K562 (cell line): Measurements from ENCODE around the gene FIGLA. TPM values are rescaled to one million over a fixed set of nuclear protein-coding genes. Genes with fewer than 3 reads are reported as not detected.

Experiments used
- ARID1B ChIP-seq: fragments of 450-650 bp; IDR thresholded peaks from 2 replicates; pipeline ENCODE4 v1.6.1; 2016; ENCODE audit warnings: antibody characterized with exemption, mild to moderate bottlenecking, inconsistent platforms
- BMI1 ChIP-seq: fragments of 150-350 bp; IDR thresholded peaks from 2 replicates; pipeline ENCODE4 v1.6.1; 2014; ENCODE audit warnings: low read length
- BRD9 ChIP-seq: fragments of 450-650 bp; IDR thresholded peaks from 2 replicates; pipeline ENCODE4 v1.6.1; 2018; ENCODE audit warnings: low read depth; ENCODE audit not compliant: partially characterized antibody
- CBX3 ChIP-seq, 2 experiments: IDR thresholded peaks; 1 replicate in 1 of 2; 2 replicates in 1 of 2; pipeline ENCODE4 v1.6.1; 2012; ENCODE audit warnings: inconsistent platforms in 2 of 2, low read length in 2 of 2, borderline replicate concordance in 1 of 2, control low read depth in 1 of 2
- CHCHD3 ChIP-seq: fragments of 250-450 bp; sonication (Bioruptor Pico); IDR thresholded peaks from 2 replicates; pipeline ENCODE4 v2.1.2; 2022; ENCODE audit warnings: mild to moderate bottlenecking
- CHD4 ChIP-seq: fragments of 200-600 bp; sonication (generic); IDR thresholded peaks from 3 replicates; pipeline ENCODE4 v1.6.1; 2012; ENCODE audit warnings: low read depth, mild to moderate bottlenecking, mixed read lengths, low read length, inconsistent platforms; ENCODE audit not compliant: insufficient read depth, insufficient replicate concordance, poor library complexity, severe bottlenecking
- CREB1 ChIP-seq, 2 experiments: sonication (generic) in 1 of 2; formaldehyde crosslinking in 1 of 2; IDR thresholded peaks; 2 replicates each; pipeline versions ENCODE4 v1.6.1 to v1.8.0; 2012 to 2022; ENCODE audit warnings: inconsistent platforms in 1 of 2, mild to moderate bottlenecking in 1 of 2, missing genetic modification reagents in 1 of 2, moderate library complexity in 1 of 2
- CTBP1 ChIP-seq: fragments of 450-650 bp; IDR thresholded peaks from 2 replicates; pipeline ENCODE4 v1.6.1; 2016; ENCODE audit warnings: borderline replicate concordance
- EP400 ChIP-seq: fragments of 450-650 bp; IDR thresholded peaks from 2 replicates; pipeline ENCODE4 v1.6.1; 2017; ENCODE audit warnings: antibody characterized with exemption, mild to moderate bottlenecking, moderate library complexity
- GABPB1 ChIP-seq: sonication (generic); formaldehyde crosslinking; IDR thresholded peaks from 2 replicates; pipeline ENCODE4 v1.8.0; 2022; ENCODE audit warnings: mild to moderate bottlenecking, missing genetic modification reagents
- HDAC1 ChIP-seq, 2 experiments: fragments of 450-650 bp; IDR thresholded peaks; 2 replicates each; pipeline ENCODE4 v1.6.1; 2016 to 2017; ENCODE audit warnings: inconsistent platforms in 1 of 2, mild to moderate bottlenecking in 1 of 2, moderate library complexity in 1 of 2
- KDM1A ChIP-seq, 2 experiments: fragments of 450-650 bp; IDR thresholded peaks; 2 replicates each; pipeline ENCODE4 v1.6.1; 2016; ENCODE audit warnings: mild to moderate bottlenecking in 2 of 2
- MIER1 ChIP-seq: fragments of 450-650 bp; IDR thresholded peaks from 2 replicates; pipeline ENCODE4 v1.6.1; 2016; ENCODE audit warnings: antibody characterized with exemption, mild to moderate bottlenecking, low read depth
- NFE2 ChIP-seq: IDR thresholded peaks from 2 replicates; pipeline ENCODE4 v1.6.1; 2014; ENCODE audit warnings: antibody characterized with exemption, low read depth
- NFRKB ChIP-seq: fragments of 450-650 bp; IDR thresholded peaks from 2 replicates; pipeline ENCODE4 v1.6.1; 2016; ENCODE audit warnings: low read depth
- PKNOX1 ChIP-seq: fragments of 450-650 bp; IDR thresholded peaks from 2 replicates; pipeline ENCODE4 v1.6.1; 2016
- PPARD ChIP-seq: fragments of 250-450 bp; sonication (Bioruptor Pico); IDR thresholded peaks from 2 replicates; pipeline ENCODE4 v1.8.0; 2022; ENCODE audit warnings: inconsistent platforms, mild to moderate bottlenecking, moderate library complexity
- RBM25 ChIP-seq: fragments of 200-400 bp; formaldehyde crosslinking; IDR thresholded peaks from 2 replicates; pipeline ENCODE4 v1.6.1; 2018; ENCODE audit warnings: low read length, low read depth, moderate library complexity; ENCODE audit not compliant: severe bottlenecking
- SIN3A ChIP-seq, 2 experiments: fragments of 150-350 bp in 1 of 2; IDR thresholded peaks; 2 replicates each; pipeline ENCODE4 v1.6.1; 2011 to 2016; ENCODE audit warnings: borderline replicate concordance in 2 of 2, low read depth in 2 of 2, low read length in 2 of 2, mild to moderate bottlenecking in 2 of 2, moderate library complexity in 2 of 2; ENCODE audit not compliant: control insufficient read depth in 1 of 2
- SMARCA5 ChIP-seq: fragments of 450-650 bp; IDR thresholded peaks from 2 replicates; pipeline ENCODE4 v1.6.1; 2016
- ZNF696 ChIP-seq: fragments of 250-450 bp; sonication (Bioruptor Pico); conservative IDR thresholded peaks from 2 replicates; pipeline ENCODE4 v1.4.0; 2020; ENCODE audit warnings: mild to moderate bottlenecking, moderate library complexity
- polyA plus RNA-seq, 8 experiments: library from polyadenylated mRNA; depleted of rRNA in 4 of 8; stranded (reverse) in 5 of 8; unstranded in 3 of 8; fragments of >200 nt; fragmentation: Nextera tagmentation in 2 of 8; fragmentation: Illumina TruSeq in 1 of 8; extraction: Ambion mirVana in 2 of 8; extraction: Trizol in 1 of 8; gene quantifications; 2 replicates each; pipeline versions ENCODE4 v1.2.1 to v1.2.3, GENCODE V29; 2011 to 2014; ENCODE audit warnings: inconsistent platforms in 1 of 8, missing spikeins in 1 of 8
- total RNA-seq, 7 experiments: library from RNA; depleted of rRNA in 6 of 7; stranded (reverse); fragments of >200 nt in 6 of 7; fragmentation: Illumina TruSeq in 2 of 7; extraction: Trizol in 2 of 7; gene quantifications; 2 replicates each; pipeline versions ENCODE4 v1.2.1 to v1.2.3, GENCODE V29; 2011 to 2021; ENCODE audit warnings: low replicate concordance in 1 of 7
- TF ChIP-seq, protein P1 (sequence below): fragments of 450-650 bp; IDR thresholded peaks from 2 replicates; pipeline ENCODE4 v1.6.1; 2017; ENCODE audit warnings: antibody characterized with exemption
- TF ChIP-seq, protein P2 (sequence below), 2 experiments: IDR thresholded peaks; 2 replicates each; pipeline ENCODE4 v1.6.1; 2011; ENCODE audit warnings: borderline replicate concordance in 1 of 2, control low read depth in 1 of 2, low read depth in 1 of 2, low read length in 1 of 2, mild to moderate bottlenecking in 1 of 2, mixed read lengths in 1 of 2, moderate library complexity in 1 of 2; ENCODE audit not compliant: insufficient read depth in 1 of 2, insufficient read length in 1 of 2, poor library complexity in 1 of 2, severe bottlenecking in 1 of 2; ENCODE audit errors: extremely low read depth in 1 of 2
- TF ChIP-seq, protein P3 (sequence below), 2 experiments: fragments of 450-650 bp in 1 of 2; sonication (generic) in 1 of 2; formaldehyde crosslinking in 1 of 2; IDR thresholded peaks in 1 of 2; conservative IDR thresholded peaks in 1 of 2; 2 replicates each; pipeline versions ENCODE4 v1.6.1 to v1.8.1; 2016 to 2023; ENCODE audit warnings: mild to moderate bottlenecking in 2 of 2, moderate library complexity in 2 of 2, inconsistent platforms in 1 of 2, missing genetic modification reagents in 1 of 2

FIGLA gene
- total and polyA plus RNA-seq, 9 of the 15 experiments (the other 6 are each of a cell fraction or from before 2014, with no cell fraction given) = not detected

DNA sequence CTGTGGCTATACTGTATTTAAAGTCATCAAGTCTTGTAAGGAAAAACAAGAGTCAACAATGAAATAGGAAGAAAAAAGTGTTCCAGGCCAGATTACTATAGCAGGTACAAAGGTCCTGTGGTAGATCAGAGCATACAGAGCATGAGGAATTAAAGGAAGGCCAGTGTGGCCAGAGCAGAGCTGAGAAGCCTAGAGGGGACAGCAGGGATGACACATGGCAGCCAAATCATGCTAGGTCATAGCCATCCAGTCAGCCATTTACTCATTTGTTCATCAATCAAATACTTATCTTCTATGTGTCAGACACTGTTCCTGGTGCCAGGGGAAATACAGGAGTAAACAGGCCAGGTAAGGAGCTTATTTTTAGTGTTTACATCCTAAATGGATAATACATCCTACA is 46.8 kb downstream of the FIGLA start (continued):
- peak; percentile 90 for TF ChIP-seq PKNOX1
- no peak for TF ChIP-seq BMI1
- no peak for TF ChIP-seq PPARD (CRISPR knock-in tag)
- TF ChIP-seq KDM1A (IDR thresholded peaks at IDR 0.05) = peak; percentile 81 to 87
- peak; percentile 61 for TF ChIP-seq CHD4
- TF ChIP-seq HDAC1 (IDR thresholded peaks at IDR 0.05) = 0 out of 4 replicates have a peak, but pooled peaks have one; percentile 25 to 51
- TF ChIP-seq CTBP1 = 0 out of 2 replicates have a peak, but pooled peaks have one; percentile 25
- no peak for TF ChIP-seq CREB1 (IDR thresholded peaks at IDR 0.05)
- TF ChIP-seq CREB1 (CRISPR knock-in tag; IDR thresholded peaks at IDR 0.05) = 0 out of 2 replicates have a peak, but pooled peaks have one; percentile 23
- TF ChIP-seq CBX3 (IDR thresholded peaks at IDR 0.05; ENCODE audit: borderline replicate concordance in 1 of 2, low read length in 2 of 2) = peak in 1 of 2 experiments; percentile 84; a peak in 1 of 3 replicates
- peak; percentile 61 for TF ChIP-seq ARID1B
- no peak for TF ChIP-seq MIER1
- peak; percentile 81 for TF ChIP-seq NFE2
- no peak for TF ChIP-seq ZNF696
- TF ChIP-seq SMARCA5 = peak; percentile 96
- TF ChIP-seq BRD9 = peak; percentile 40
- TF ChIP-seq, protein P1, sequence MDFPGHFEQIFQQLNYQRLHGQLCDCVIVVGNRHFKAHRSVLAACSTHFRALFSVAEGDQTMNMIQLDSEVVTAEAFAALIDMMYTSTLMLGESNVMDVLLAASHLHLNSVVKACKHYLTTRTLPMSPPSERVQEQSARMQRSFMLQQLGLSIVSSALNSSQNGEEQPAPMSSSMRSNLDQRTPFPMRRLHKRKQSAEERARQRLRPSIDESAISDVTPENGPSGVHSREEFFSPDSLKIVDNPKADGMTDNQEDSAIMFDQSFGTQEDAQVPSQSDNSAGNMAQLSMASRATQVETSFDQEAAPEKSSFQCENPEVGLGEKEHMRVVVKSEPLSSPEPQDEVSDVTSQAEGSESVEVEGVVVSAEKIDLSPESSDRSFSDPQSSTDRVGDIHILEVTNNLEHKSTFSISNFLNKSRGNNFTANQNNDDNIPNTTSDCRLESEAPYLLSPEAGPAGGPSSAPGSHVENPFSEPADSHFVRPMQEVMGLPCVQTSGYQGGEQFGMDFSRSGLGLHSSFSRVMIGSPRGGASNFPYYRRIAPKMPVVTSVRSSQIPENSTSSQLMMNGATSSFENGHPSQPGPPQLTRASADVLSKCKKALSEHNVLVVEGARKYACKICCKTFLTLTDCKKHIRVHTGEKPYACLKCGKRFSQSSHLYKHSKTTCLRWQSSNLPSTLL = no peak
- TF ChIP-seq GABPB1 (CRISPR knock-in tag) = no peak
- peak; percentile 96 for TF ChIP-seq RBM25
- no peak for TF ChIP-seq SIN3A (IDR thresholded peaks at IDR 0.05; ENCODE audit: borderline replicate concordance in 2 of 2, control insufficient read depth in 1 of 2, low read depth in 2 of 2, low read length in 2 of 2)
- TF ChIP-seq CHCHD3 (CRISPR knock-in tag) = no peak
- 0 out of 2 replicates have a peak, but pooled peaks have one; percentile 26 for TF ChIP-seq EP400
- TF ChIP-seq, protein P2, sequence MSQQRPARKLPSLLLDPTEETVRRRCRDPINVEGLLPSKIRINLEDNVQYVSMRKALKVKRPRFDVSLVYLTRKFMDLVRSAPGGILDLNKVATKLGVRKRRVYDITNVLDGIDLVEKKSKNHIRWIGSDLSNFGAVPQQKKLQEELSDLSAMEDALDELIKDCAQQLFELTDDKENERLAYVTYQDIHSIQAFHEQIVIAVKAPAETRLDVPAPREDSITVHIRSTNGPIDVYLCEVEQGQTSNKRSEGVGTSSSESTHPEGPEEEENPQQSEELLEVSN (IDR thresholded peaks at IDR 0.05; ENCODE audit: borderline replicate concordance in 1 of 2, extremely low read depth in 1 of 2, insufficient read depth in 1 of 2, insufficient read length in 1 of 2, low read depth in 1 of 2, low read length in 1 of 2, poor library complexity in 1 of 2, severe bottlenecking in 1 of 2) = peak in 1 of 2 experiments; percentile 32
- no peak for TF ChIP-seq NFRKB
- TF ChIP-seq, protein P3, sequence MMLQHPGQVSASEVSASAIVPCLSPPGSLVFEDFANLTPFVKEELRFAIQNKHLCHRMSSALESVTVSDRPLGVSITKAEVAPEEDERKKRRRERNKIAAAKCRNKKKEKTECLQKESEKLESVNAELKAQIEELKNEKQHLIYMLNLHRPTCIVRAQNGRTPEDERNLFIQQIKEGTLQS (IDR thresholded peaks at IDR 0.05) = peak; percentile 43
- TF ChIP-seq, protein P3 (CRISPR knock-in tag; conservative IDR thresholded peaks at IDR 0.05) = no peak
